Activated B cell treated with CpG ODN at 0.5 μM for 24 hours (primary cell): ENCODE results near the gene CNTNAP2. TPM values are rescaled to one million over a fixed set of nuclear protein-coding genes. Genes with fewer than 3 reads are reported as not detected.

Source experiments
- ATAC-seq: fragments of 200-7000 bp; cut with Tn5 transposase; one replicate; pipeline ENCODE4 v1.10.0; 2021; ENCODE audit warnings: low read depth, mild to moderate bottlenecking, moderate library complexity
- CTCF ChIA-PET: fragments of 350-600 bp; sonication (Branson Sonifier 250); formaldehyde crosslinking; loops from one replicate; lab custom pipeline; 2021; ENCODE audit warnings: antibody characterized with exemption; lab: Charles Lee
- POLR2A ChIA-PET: fragments of 350-600 bp; sonication (Branson Sonifier 250); formaldehyde crosslinking; loops from one replicate; lab custom pipeline; 2021; ENCODE audit warnings: antibody characterized with exemption; lab: Charles Lee
- DNase-seq: peaks from one replicate; pipeline ENCODE4 v3.0.0; 2022
- H3K27ac Mint-ChIP-seq: one replicate; pipeline ENCODE4 v1.8.0; 2020; ENCODE audit warnings: mixed read lengths
- H3K27me3 Mint-ChIP-seq: one replicate; pipeline ENCODE4 v1.8.0; 2021; ENCODE audit warnings: mixed read lengths
- H3K36me3 Mint-ChIP-seq: one replicate; pipeline ENCODE4 v1.8.0; 2021; ENCODE audit warnings: low read depth, mixed read lengths
- H3K4me1 Mint-ChIP-seq: one replicate; pipeline ENCODE4 v1.8.0; 2021; ENCODE audit warnings: mixed read lengths
- H3K4me3 Mint-ChIP-seq: one replicate; pipeline ENCODE4 v1.8.0; 2020; ENCODE audit warnings: mild to moderate bottlenecking, mixed read lengths
- H3K9me3 Mint-ChIP-seq: one replicate; pipeline ENCODE4 v1.8.0; 2020; ENCODE audit warnings: mixed read lengths
- intact Hi-C: fragments of 100-400 bp; cut with micrococcal nuclease; formaldehyde crosslinking; loops from one replicate; pipeline ENCODE4 v1.15.1; 2024
- total RNA-seq: library from RNA; stranded (reverse); gene quantifications from 2 replicates; pipeline ENCODE4 v1.2.3, GENCODE V29; 2022
- TF ChIP-seq, protein P1 (sequence below): fragments of 200-600 bp; IDR thresholded peaks from one replicate; pipeline ENCODE4 v1.8.0; 2022; ENCODE audit warnings: antibody characterized with exemption, mild to moderate bottlenecking

Gene CNTNAP2
- total RNA-seq, 1 donor from 2014 or later = 0.84 TPM

GRCh38 chr7:147282204-147282603 is 1165.6 kb downstream of the CNTNAP2 start:
- no peaks in the 10 kb centered on the region for H3K4me1 Mint-ChIP-seq
- H3K27me3 Mint-ChIP-seq = no peaks in the 10 kb centered on the region
- no peak overlapping the region for H3K27ac Mint-ChIP-seq
- peaks cover 5% of the 10 kb centered on the region for H3K9me3 Mint-ChIP-seq
- no peak overlapping the region for H3K4me3 Mint-ChIP-seq
- ChIA-PET POLR2A (no interaction called here), CTCF (no interaction called here)
- intact Hi-C loops = no loop called here
- DNase-seq (no peak), ATAC-seq (no peak)
- H3K36me3 Mint-ChIP-seq = no peaks in the 10 kb centered on the region
- TF ChIP-seq, protein P1, sequence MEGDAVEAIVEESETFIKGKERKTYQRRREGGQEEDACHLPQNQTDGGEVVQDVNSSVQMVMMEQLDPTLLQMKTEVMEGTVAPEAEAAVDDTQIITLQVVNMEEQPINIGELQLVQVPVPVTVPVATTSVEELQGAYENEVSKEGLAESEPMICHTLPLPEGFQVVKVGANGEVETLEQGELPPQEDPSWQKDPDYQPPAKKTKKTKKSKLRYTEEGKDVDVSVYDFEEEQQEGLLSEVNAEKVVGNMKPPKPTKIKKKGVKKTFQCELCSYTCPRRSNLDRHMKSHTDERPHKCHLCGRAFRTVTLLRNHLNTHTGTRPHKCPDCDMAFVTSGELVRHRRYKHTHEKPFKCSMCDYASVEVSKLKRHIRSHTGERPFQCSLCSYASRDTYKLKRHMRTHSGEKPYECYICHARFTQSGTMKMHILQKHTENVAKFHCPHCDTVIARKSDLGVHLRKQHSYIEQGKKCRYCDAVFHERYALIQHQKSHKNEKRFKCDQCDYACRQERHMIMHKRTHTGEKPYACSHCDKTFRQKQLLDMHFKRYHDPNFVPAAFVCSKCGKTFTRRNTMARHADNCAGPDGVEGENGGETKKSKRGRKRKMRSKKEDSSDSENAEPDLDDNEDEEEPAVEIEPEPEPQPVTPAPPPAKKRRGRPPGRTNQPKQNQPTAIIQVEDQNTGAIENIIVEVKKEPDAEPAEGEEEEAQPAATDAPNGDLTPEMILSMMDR = no peak

- DNase-seq (no peak), ATAC-seq (no peak)
- TF ChIP-seq, protein P1 = no peak
- H3K36me3 Mint-ChIP-seq = no peaks in the 10 kb centered on the region
- H3K4me3 Mint-ChIP-seq = no peak overlapping the region
- no peaks in the 10 kb centered on the region for H3K27me3 Mint-ChIP-seq
- H3K9me3 Mint-ChIP-seq = peaks cover 2% of the 10 kb centered on the region
- CTCF ChIA-PET = no interaction called here
- POLR2A ChIA-PET = no interaction called here
- no peaks in the 10 kb centered on the region for H3K4me1 Mint-ChIP-seq
- no peak overlapping the region for H3K27ac Mint-ChIP-seq
- intact Hi-C loops = no loop called here
These were observed 1179.6 kb downstream of the CNTNAP2 start for GRCh38 chr7:147296201-147296600.

DNA sequence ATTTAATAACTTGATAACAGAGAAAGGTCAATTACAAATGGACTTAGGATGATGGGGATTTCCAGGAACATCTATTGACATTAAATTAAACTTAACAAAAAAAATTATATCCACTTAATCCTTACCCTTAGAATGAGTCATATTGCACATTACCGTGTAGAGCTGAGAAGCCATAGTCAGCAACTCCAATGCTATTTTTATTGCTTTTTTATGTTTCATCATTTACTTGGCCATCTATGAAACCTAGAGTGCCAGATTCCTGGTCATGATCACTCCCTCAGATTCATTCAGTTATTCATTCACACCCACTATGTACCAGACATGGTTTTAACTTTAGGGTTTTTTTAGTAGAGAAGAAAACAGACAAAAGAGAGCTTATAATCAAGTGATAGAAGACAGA is 1180.4 kb downstream of the CNTNAP2 start:
- no peak overlapping the region for H3K27ac Mint-ChIP-seq
- ChIA-PET POLR2A (no interaction called here), CTCF (no interaction called here)
- intact Hi-C loops = no loop called here
- ATAC-seq (no peak), DNase-seq (no peak)
- H3K4me3 Mint-ChIP-seq = no peak overlapping the region
- H3K27me3 Mint-ChIP-seq = no peaks in the 10 kb centered on the region
- H3K36me3 Mint-ChIP-seq = no peaks in the 10 kb centered on the region
- peaks cover 2% of the 10 kb centered on the region for H3K9me3 Mint-ChIP-seq
- TF ChIP-seq, protein P1 = no peak
- H3K4me1 Mint-ChIP-seq = no peaks in the 10 kb centered on the region

DNA sequence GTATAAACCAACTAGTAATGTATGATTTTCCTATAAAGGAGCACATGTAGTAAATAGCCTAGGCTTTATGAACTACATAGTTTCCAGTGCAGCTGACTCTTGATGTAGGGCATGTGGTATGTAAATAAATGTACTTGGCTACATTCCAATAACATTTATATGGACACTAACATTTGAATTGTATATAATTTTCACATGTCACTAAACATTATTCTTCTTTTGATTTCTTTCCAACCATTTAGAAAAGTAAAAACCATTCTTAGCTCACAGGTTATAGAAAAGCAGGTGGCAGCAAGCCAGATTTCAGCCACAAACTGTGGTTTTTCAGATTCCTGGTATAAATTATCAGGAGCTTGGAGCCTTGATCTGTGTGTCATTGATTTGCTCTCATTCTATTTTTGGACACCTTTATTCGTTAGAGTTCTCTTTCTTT is 1182.0 kb downstream of the CNTNAP2 start:
- no peak for DNase-seq
- no peaks in the 10 kb centered on the region for H3K36me3 Mint-ChIP-seq
- ATAC-seq = no peak
- intact Hi-C loops = no loop called here
- ChIA-PET POLR2A (no interaction called here), CTCF (no interaction called here)
- no peaks in the 10 kb centered on the region for H3K9me3 Mint-ChIP-seq
- no peak overlapping the region for H3K4me3 Mint-ChIP-seq
- H3K27me3 Mint-ChIP-seq = no peaks in the 10 kb centered on the region
- TF ChIP-seq, protein P1 = no peak
- H3K4me1 Mint-ChIP-seq = no peaks in the 10 kb centered on the region
- H3K27ac Mint-ChIP-seq = no peak overlapping the region

DNA sequence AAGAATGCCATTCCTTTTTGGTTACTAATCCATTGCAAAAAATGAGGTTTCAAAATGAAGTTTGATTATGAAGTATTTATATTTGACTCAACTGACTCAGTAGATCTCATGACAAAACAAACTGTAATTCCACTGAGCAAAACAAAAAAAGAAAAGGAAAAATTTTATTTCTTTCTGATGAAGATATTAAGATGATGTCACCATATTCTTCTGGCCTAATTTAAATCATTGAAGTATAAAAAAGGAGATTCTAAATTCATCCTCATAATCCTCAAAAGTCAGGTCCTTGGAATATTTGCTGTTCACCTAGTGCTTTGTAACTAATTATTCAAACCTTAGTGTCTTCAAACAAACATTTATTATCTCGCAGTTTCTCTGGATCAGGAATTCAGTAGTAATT is 1183.7 kb downstream of the CNTNAP2 start:
- Mint-ChIP-seq H3K27me3 (no peaks in the 10 kb centered on the region), H3K9me3 (peaks cover 4% of the 10 kb centered on the region), H3K4me1 (no peaks in the 10 kb centered on the region), H3K4me3 (no peak overlapping the region), H3K36me3 (no peaks in the 10 kb centered on the region), H3K27ac (no peak overlapping the region)
- DNase-seq (no peak), ATAC-seq (no peak)
- TF ChIP-seq, protein P1 = no peak
- intact Hi-C loops = no loop called here
- CTCF ChIA-PET = no interaction called here
- POLR2A ChIA-PET = no interaction called here
